H1 (cell line): Measurements from ENCODE around the gene SETX.

Experiments
- TBP ChIP-seq: IDR thresholded peaks from 2 replicates; pipeline ENCODE4 v1.6.1; 2011; ENCODE audit warnings: low read depth, low read length, improper control_type of control experiment
- TF ChIP-seq, protein P1 (sequence below), 3 experiments: IDR thresholded peaks; 1 replicate in 2 of 3; 2 replicates in 1 of 3; pipeline versions ENCODE4 v1.5.1 to v1.6.1; 2011; ENCODE audit warnings: low read length in 3 of 3, mild to moderate bottlenecking in 3 of 3, inconsistent platforms in 2 of 3, low read depth in 1 of 3, moderate library complexity in 1 of 3; ENCODE audit not compliant: insufficient read depth in 1 of 3; ENCODE audit errors: control extremely low read depth in 1 of 3

DNA sequence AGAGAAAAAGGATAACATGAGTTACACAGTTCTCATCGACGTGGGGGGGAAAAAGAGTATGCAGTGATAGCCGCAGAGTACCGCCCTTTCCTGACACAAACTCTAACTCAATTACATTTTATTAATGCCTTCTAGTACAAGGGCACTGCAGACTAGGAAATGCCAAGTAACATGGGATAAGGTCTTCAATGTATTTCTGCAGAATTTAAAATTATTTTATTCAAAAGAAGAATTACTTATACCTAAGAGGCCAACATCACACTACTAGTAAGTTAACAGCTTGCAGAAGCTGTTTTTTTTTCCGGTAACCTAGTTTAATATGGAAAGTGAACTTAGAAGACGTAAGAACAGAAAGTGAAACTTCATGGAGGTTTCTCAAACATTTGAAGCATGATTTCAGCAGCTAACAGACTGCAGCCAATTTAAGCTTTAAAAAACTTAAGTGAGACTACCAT is 3.9 kb downstream of the SETX start:
- TF ChIP-seq, protein P1, sequence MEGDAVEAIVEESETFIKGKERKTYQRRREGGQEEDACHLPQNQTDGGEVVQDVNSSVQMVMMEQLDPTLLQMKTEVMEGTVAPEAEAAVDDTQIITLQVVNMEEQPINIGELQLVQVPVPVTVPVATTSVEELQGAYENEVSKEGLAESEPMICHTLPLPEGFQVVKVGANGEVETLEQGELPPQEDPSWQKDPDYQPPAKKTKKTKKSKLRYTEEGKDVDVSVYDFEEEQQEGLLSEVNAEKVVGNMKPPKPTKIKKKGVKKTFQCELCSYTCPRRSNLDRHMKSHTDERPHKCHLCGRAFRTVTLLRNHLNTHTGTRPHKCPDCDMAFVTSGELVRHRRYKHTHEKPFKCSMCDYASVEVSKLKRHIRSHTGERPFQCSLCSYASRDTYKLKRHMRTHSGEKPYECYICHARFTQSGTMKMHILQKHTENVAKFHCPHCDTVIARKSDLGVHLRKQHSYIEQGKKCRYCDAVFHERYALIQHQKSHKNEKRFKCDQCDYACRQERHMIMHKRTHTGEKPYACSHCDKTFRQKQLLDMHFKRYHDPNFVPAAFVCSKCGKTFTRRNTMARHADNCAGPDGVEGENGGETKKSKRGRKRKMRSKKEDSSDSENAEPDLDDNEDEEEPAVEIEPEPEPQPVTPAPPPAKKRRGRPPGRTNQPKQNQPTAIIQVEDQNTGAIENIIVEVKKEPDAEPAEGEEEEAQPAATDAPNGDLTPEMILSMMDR (IDR thresholded peaks at IDR 0.05; ENCODE audit: control extremely low read depth in 1 of 3, insufficient read depth in 1 of 3, low read depth in 1 of 3, low read length in 3 of 3): no peak
- TF ChIP-seq TBP: no peak
